Neuronal stem cell (in vitro differentiated cells): Measurements from ENCODE around the gene GJC1.

Experiments used
- DNase-seq: peaks from one replicate; pipeline ENCODE4 v3.0.0-alpha.2; 2013; ENCODE audit warnings: low spot score
- H2AFZ ChIP-seq: one replicate; pipeline ENCODE4 v1.6.1; 2013; ENCODE audit warnings: mild to moderate bottlenecking, low read length, inconsistent platforms
- H2AK5ac ChIP-seq: 2 replicates; pipeline ENCODE4 v1.6.1; 2013; ENCODE audit warnings: low read depth, mild to moderate bottlenecking, inconsistent platforms, low read length, moderate library complexity, mixed read lengths
- H2BK120ac ChIP-seq: 2 replicates; pipeline ENCODE4 v1.6.1; 2013; ENCODE audit warnings: low read depth, mild to moderate bottlenecking, inconsistent platforms, low read length, moderate library complexity, mixed read lengths
- H2BK12ac ChIP-seq: one replicate; pipeline ENCODE4 v1.6.1; 2013; ENCODE audit warnings: low read length, inconsistent platforms
- H2BK15ac ChIP-seq: 2 replicates; pipeline ENCODE4 v1.6.1; 2013; ENCODE audit warnings: mild to moderate bottlenecking, low read length, inconsistent platforms, mixed read lengths
- H2BK5ac ChIP-seq: one replicate; pipeline ENCODE4 v1.6.1; 2013; ENCODE audit warnings: inconsistent platforms, mild to moderate bottlenecking, low read length, moderate library complexity
- H3K14ac ChIP-seq: one replicate; pipeline ENCODE4 v1.6.1; 2013; ENCODE audit warnings: low read length, inconsistent platforms
- H3K18ac ChIP-seq: 2 replicates; pipeline ENCODE4 v1.6.1; 2013; ENCODE audit warnings: low read length, inconsistent platforms
- H3K23ac ChIP-seq: 2 replicates; pipeline ENCODE4 v1.6.1; 2013; ENCODE audit warnings: low read depth, mild to moderate bottlenecking, mixed read lengths, low read length, inconsistent platforms; ENCODE audit not compliant: poor library complexity
- H3K27ac ChIP-seq: replicated peaks from 3 replicates; pipeline ENCODE4 v1.5.1; 2013; ENCODE audit warnings: low read length, inconsistent platforms
- H3K27me3 ChIP-seq, 3 experiments: 2 replicates each; pipeline ENCODE4 v1.6.1; 2013; ENCODE audit warnings: low read length in 3 of 3, mild to moderate bottlenecking in 2 of 3, inconsistent platforms in 1 of 3, low read depth in 1 of 3, mixed read lengths in 1 of 3, moderate library complexity in 1 of 3; ENCODE audit not compliant: control insufficient read depth in 3 of 3, insufficient read depth in 3 of 3
- H3K36me3 ChIP-seq, 2 donors: replicated peaks in 1 of 2; 2 replicates each; pipeline ENCODE4 v1.6.1; 2013; ENCODE audit warnings: low read length in 2 of 2; ENCODE audit not compliant: control insufficient read depth in 2 of 2, insufficient read depth in 2 of 2
- H3K4ac ChIP-seq: 2 replicates; pipeline ENCODE4 v1.6.1; 2013; ENCODE audit warnings: inconsistent platforms, mild to moderate bottlenecking, low read length, moderate library complexity
- H3K4me1 ChIP-seq, 2 donors: 1 replicate in 1 of 2; 2 replicates in 1 of 2; pipeline ENCODE4 v1.6.1; 2013; ENCODE audit warnings: low read length in 2 of 2, low read depth in 1 of 2; ENCODE audit not compliant: control insufficient read depth in 2 of 2, insufficient read depth in 1 of 2
- H3K4me2 ChIP-seq: one replicate; pipeline ENCODE4 v1.6.1; 2013; ENCODE audit warnings: mild to moderate bottlenecking, low read length, inconsistent platforms; ENCODE audit not compliant: insufficient read depth, poor library complexity, severe bottlenecking
- H3K4me3 ChIP-seq, 2 donors: 2 replicates each; pipeline ENCODE4 v1.5.1; 2013; ENCODE audit warnings: low read length in 2 of 2, mild to moderate bottlenecking in 2 of 2, inconsistent platforms in 1 of 2, moderate library complexity in 1 of 2
- H3K79me1 ChIP-seq: one replicate; pipeline ENCODE4 v1.6.1; 2013; ENCODE audit warnings: low read depth, mild to moderate bottlenecking, inconsistent platforms, low read length, moderate library complexity
- H3K9ac ChIP-seq: one replicate; pipeline ENCODE4 v1.6.1; 2013; ENCODE audit warnings: mild to moderate bottlenecking, low read depth, low read length, inconsistent platforms; ENCODE audit not compliant: poor library complexity
- H3K9me3 ChIP-seq, 2 donors: replicated peaks in 1 of 2; 2 replicates each; pipeline versions ENCODE3 to v1.6.1; 2013; ENCODE audit warnings: low read length in 2 of 2, mild to moderate bottlenecking in 2 of 2, inconsistent platforms in 1 of 2, low read depth in 1 of 2, mixed read lengths in 1 of 2, moderate library complexity in 1 of 2; ENCODE audit not compliant: control insufficient read depth in 2 of 2, insufficient read depth in 1 of 2
- H4K8ac ChIP-seq: one replicate; pipeline ENCODE4 v1.6.1; 2013; ENCODE audit warnings: low read depth, mild to moderate bottlenecking, inconsistent platforms, low read length, moderate library complexity
- H4K91ac ChIP-seq: one replicate; pipeline ENCODE4 v1.6.1; 2013; ENCODE audit warnings: low read length, low read depth, mild to moderate bottlenecking, inconsistent platforms; ENCODE audit not compliant: poor library complexity
- WGBS, 2 donors: extraction: QIAGEN DNeasy Blood & Tissue Kit; methylation state at CpG; one replicate each; pipeline ENCODE4 v1.1.7; 2013; ENCODE audit warnings: missing lambda C conversion rate in 2 of 2, mixed read lengths in 1 of 2; ENCODE audit not compliant: insufficient read length in 2 of 2, insufficient replicate concordance in 1 of 2; ENCODE audit errors: extremely low coverage in 2 of 2; 5-methylcytosine and 5-hydroxymethylcytosine counted together

Gene GJC1

DNA sequence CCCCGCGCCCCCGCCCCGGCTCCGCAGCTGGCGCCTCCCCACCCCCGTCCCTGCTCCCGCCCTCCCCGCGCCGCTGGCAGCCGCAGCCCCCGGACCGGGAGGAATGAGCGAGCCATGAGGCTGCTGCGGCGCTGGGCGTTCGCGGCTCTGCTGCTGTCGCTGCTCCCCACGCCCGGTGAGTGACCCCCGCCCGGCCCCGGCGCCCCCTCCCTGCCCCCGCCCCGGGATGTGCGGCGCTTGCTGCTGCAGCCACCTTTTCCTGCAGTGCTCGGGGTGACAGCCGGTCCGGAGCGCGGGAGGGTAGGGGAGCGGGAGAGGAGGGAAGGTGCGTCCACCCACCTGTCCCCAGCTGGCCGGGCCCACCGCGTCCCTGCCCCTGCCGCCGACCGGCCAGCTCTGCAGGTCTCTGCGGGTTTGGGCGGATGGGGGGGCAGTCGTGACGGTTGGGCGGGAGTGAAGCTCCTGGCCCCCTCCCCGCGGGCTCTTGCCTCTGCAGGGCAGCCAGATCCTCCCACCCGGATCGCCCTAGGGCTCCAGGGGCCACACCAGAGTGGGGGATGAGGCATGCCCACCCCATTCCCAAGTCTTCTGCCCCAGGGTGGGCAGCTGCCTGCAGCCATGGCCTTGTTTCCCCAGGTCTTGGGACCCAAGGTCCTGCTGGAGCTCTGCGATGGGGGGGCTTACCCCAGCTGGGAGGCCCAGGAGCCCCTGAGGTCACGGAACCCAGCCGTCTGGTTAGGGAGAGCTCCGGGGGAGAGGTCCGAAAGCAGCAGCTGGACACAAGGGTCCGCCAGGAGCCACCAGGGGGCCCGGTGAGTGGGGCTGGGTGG lies 70.8 kb downstream of the GJC1 start:
- peaks cover 1% of the 10 kb centered on the region for H3K79me1 ChIP-seq
- no peaks in the 10 kb centered on the region for H3K36me3 ChIP-seq
- H3K4me3 ChIP-seq = peak overlapping the region; percentile 48 to 74
- H3K4me1 ChIP-seq = peaks cover 4 to 6% of the 10 kb centered on the region in 2 donors
- peak overlapping the region; percentile 82 for H2BK5ac ChIP-seq
- DNase-seq = no peak
- no CpG with 5 or more reads among the region's 60 CpGs for WGBS, 2 donors
- peak overlapping the region; percentile 86 for H3K9ac ChIP-seq
- peaks cover 2 to 39% (median 29%) of the 10 kb centered on the region in 3 experiments for H3K27me3 ChIP-seq
- H2BK120ac ChIP-seq = peak overlapping the region; percentile 94
- peak overlapping the region; percentile 84 for H2BK12ac ChIP-seq
- H2AK5ac ChIP-seq = peak overlapping the region; percentile 96
- H2AFZ ChIP-seq = peak overlapping the region; percentile 89
- peak overlapping the region; percentile 93 for H3K18ac ChIP-seq
- peak overlapping the region; percentile 73 for H3K23ac ChIP-seq
- no peak overlapping the region for H3K27ac ChIP-seq
- peak overlapping the region; percentile 97 for H3K4me2 ChIP-seq
- no peak overlapping the region for H4K8ac ChIP-seq
- no peak overlapping the region for H4K91ac ChIP-seq
- peak overlapping the region; percentile 99 for H2BK15ac ChIP-seq
- peaks cover 0 to 3% of the 10 kb centered on the region in 2 donors for H3K9me3 ChIP-seq
- peak overlapping the region; percentile 76 for H3K4ac ChIP-seq
- H3K14ac ChIP-seq = peak overlapping the region; percentile 89

DNA sequence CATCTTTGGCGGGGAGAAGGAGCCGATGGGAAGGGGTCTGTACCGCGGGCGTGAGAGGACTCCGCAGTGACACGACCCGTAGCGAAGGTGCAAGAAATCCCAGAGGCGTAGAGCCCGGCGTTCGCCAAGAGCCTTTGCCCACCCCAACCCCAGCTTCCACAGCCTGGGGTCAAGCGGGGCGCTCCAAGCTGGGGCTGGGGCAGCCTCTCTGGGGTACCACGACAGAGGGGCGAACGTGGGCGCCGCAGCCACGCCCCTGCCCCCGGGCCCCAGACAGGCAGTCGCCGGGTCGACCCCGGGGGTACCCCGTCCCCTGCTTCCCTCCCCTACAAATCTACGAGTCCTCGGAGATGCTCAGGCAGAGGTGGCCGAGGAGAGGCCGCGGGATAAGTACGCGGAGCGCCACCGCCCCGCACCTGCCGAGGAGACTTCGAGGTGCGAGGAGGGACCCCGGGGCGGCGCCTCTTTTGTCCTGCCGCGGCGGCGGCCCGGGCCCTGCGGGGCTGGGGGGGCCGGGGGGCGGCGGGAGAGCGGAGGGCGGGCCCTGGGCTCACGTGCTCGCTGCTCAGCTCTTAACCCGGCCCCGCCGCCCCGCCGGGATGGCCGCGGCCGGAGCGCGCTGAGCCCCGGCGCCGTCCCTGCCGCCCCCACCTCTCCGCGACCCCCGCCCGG lies 71.5 kb downstream of the GJC1 start, which contains the start of gene ADAM11:
TSS of gene ADAM11 (plus strand) at position 575 of the 672 bp plus-strand sequence. CDS start 212 bp downstream, outside the sequence.
- no peak for DNase-seq
- Histone ChIP-seq H2BK5ac (peak within 1 kb of the TSS; percentile 82), H3K18ac (peak within 1 kb of the TSS; percentile 93), H2BK12ac (peak within 1 kb of the TSS; percentile 84), H2BK15ac (peak within 1 kb of the TSS; percentile 99), H3K36me3 (no peaks in the 10 kb centered on the region), H3K9me3 (peaks cover 0 to 3% of the 10 kb centered on the region in 2 donors), H2AFZ (peak within 1 kb of the TSS; percentile 95), H4K8ac (no peak within 1 kb of the TSS), H3K14ac (peak within 1 kb of the TSS; percentile 89), H3K9ac (peak within 1 kb of the TSS; percentile 86), H4K91ac (no peak within 1 kb of the TSS), H3K27me3 (peaks cover 2 to 39% (median 29%) of the 10 kb centered on the region in 3 experiments), H3K4ac (peak within 1 kb of the TSS; percentile 76), H3K4me3 (peak within 1 kb of the TSS; percentile 48 to 77), H3K23ac (peak within 1 kb of the TSS; percentile 73), H3K79me1 (peaks cover 1% of the 10 kb centered on the region), H3K4me2 (peak within 1 kb of the TSS; percentile 97), H3K4me1 (peaks cover 4 to 6% of the 10 kb centered on the region in 2 donors), H2BK120ac (peak within 1 kb of the TSS; percentile 94), H3K27ac (no peak within 1 kb of the TSS), H2AK5ac (peak within 1 kb of the TSS; percentile 96)
- no CpG with 5 or more reads among the region's 74 CpGs for WGBS, 2 donors

DNA sequence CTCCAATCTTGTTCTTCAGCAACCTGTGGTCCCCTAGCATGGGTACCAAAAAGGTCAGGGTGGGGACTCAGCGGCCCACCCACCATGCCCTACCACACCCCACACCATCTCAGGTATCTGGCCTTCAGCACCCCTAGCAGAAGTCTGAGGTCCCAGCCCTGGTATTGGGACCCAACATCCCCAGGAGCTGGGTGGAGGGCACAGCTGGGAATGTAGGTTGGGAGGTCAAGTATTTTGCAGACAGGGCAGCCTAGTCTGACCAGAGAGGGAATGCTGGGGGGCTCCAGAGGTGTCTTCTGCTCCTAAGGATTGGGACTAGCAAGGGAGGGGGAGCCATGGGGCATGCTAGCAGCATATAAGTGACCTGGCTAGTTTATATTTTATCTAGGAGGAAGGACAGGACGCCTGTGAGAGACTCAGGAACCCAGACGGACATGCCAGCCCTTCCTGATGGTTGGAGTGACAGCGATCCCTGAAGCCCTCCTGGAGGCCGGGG lies 72.1 kb downstream of the GJC1 start:
- H3K27ac ChIP-seq = no peak overlapping the region
- H3K9me3 ChIP-seq = peaks cover 0 to 3% of the 10 kb centered on the region in 2 donors
- no peak for DNase-seq
- WGBS, 2 donors = no CpG with 5 or more reads among the region's 5 CpGs
- peak overlapping the region; percentile 95 for H2AFZ ChIP-seq
- H2BK12ac ChIP-seq = peak overlapping the region; percentile 73
- H3K9ac ChIP-seq = no peak overlapping the region
- no peak overlapping the region for H2BK15ac ChIP-seq
- H4K91ac ChIP-seq = no peak overlapping the region
- H2BK5ac ChIP-seq = peak overlapping the region; percentile 75
- H2BK120ac ChIP-seq = no peak overlapping the region
- peaks cover 4 to 6% of the 10 kb centered on the region in 2 donors for H3K4me1 ChIP-seq
- peak overlapping the region; percentile 97 for H3K4me2 ChIP-seq
- peaks cover 2 to 39% (median 29%) of the 10 kb centered on the region in 3 experiments for H3K27me3 ChIP-seq
- H3K23ac ChIP-seq = peak overlapping the region; percentile 43
- no peak overlapping the region for H3K14ac ChIP-seq
- H3K36me3 ChIP-seq = no peaks in the 10 kb centered on the region
- no peak overlapping the region for H3K4ac ChIP-seq
- H2AK5ac ChIP-seq = peak overlapping the region; percentile 56
- H4K8ac ChIP-seq = no peak overlapping the region
- H3K4me3 ChIP-seq = no peak overlapping the region
- H3K18ac ChIP-seq = peak overlapping the region; percentile 91
- no peaks in the 10 kb centered on the region for H3K79me1 ChIP-seq
